SU-DHL-6 (cell line): ENCODE measurements around the gene BABAM1.

Experiments used
- H2AFZ ChIP-seq: fragments of 200-600 bp; sonication (generic); 2 replicates; pipeline ENCODE4 v1.6.1; 2014; ENCODE audit warnings: low read depth, mild to moderate bottlenecking, moderate library complexity, mixed read lengths, antibody characterized with exemption, low read length; ENCODE audit not compliant: severe bottlenecking
- H3F3A ChIP-seq: fragments of 200-600 bp; shearing (Covaris generic); 2 replicates; pipeline ENCODE4 v1.6.0; 2016; ENCODE audit warnings: antibody characterized with exemption, mild to moderate bottlenecking; ENCODE audit not compliant: insufficient read depth
- H3K27ac ChIP-seq: fragments of 200-600 bp; sonication (generic); 2 replicates; pipeline ENCODE4 v1.5.1; 2016; ENCODE audit warnings: low read depth, mild to moderate bottlenecking, low read length, moderate library complexity, mixed read lengths
- H3K27me3 ChIP-seq: fragments of 200-600 bp; sonication (generic), shearing (Covaris generic); 2 replicates; pipeline ENCODE4 v1.6.0; 2014; ENCODE audit warnings: mild to moderate bottlenecking, low read length
- H3K36me3 ChIP-seq: fragments of 200-600 bp; sonication (generic); 2 replicates; pipeline ENCODE4 v1.6.1; 2014; ENCODE audit warnings: mild to moderate bottlenecking, low read length, mixed read lengths
- H3K4me2 ChIP-seq: fragments of 300-600, 200-600 bp; shearing (Covaris generic), sonication (generic); 2 replicates; pipeline ENCODE4 v1.6.0; 2014; ENCODE audit warnings: low read length, low read depth, mild to moderate bottlenecking; ENCODE audit not compliant: poor library complexity, severe bottlenecking
- H3K4me3 ChIP-seq: fragments of 200-600 bp; sonication (generic); 2 replicates; pipeline ENCODE4 v1.5.1; 2014; ENCODE audit warnings: antibody characterized with exemption, low read length, mild to moderate bottlenecking, mixed read lengths; ENCODE audit not compliant: insufficient read depth, poor library complexity, severe bottlenecking
- H3K79me2 ChIP-seq: fragments of 200-600 bp; sonication (generic); 2 replicates; pipeline ENCODE4 v1.6.1; 2014; ENCODE audit warnings: mild to moderate bottlenecking, low read length, moderate library complexity; ENCODE audit not compliant: insufficient read depth
- H3K9ac ChIP-seq: fragments of 200-600 bp; sonication (generic); 2 replicates; pipeline ENCODE4 v1.7.0; 2014; ENCODE audit warnings: mild to moderate bottlenecking, low read length
- H3K9me2 ChIP-seq: fragments of 200-600 bp; sonication (generic); replicated peaks from 2 replicates; pipeline ENCODE4 v1.6.1; 2014; ENCODE audit warnings: low read length; ENCODE audit not compliant: insufficient read depth
- H3K9me3 ChIP-seq: fragments of 200-600 bp; sonication (generic); 2 replicates; pipeline ENCODE4 v1.6.1; 2014; ENCODE audit warnings: low read length, mixed read lengths; ENCODE audit not compliant: insufficient read depth
- H4K20me1 ChIP-seq: fragments of 200-600 bp; sonication (generic); 2 replicates; pipeline ENCODE4 v1.6.1; 2014; ENCODE audit warnings: low read depth, mild to moderate bottlenecking, antibody characterized with exemption, low read length, moderate library complexity, mixed read lengths
- CTCF ChIP-seq: fragments of 200-600 bp; sonication (generic); IDR thresholded peaks from one replicate; pipeline ENCODE4 v1.5.1; 2017; ENCODE audit warnings: antibody characterized with exemption, mild to moderate bottlenecking, low read length, moderate library complexity; ENCODE audit not compliant: insufficient read depth, poor library complexity, severe bottlenecking
- EZH2phosphoT487 ChIP-seq: fragments of 200-600 bp; sonication (generic), shearing (Covaris generic); conservative IDR thresholded peaks from 2 replicates; pipeline ENCODE4 v1.6.1; 2018; ENCODE audit warnings: mild to moderate bottlenecking, antibody characterized with exemption, low read length, moderate library complexity, mixed read lengths

Gene BABAM1

DNA sequence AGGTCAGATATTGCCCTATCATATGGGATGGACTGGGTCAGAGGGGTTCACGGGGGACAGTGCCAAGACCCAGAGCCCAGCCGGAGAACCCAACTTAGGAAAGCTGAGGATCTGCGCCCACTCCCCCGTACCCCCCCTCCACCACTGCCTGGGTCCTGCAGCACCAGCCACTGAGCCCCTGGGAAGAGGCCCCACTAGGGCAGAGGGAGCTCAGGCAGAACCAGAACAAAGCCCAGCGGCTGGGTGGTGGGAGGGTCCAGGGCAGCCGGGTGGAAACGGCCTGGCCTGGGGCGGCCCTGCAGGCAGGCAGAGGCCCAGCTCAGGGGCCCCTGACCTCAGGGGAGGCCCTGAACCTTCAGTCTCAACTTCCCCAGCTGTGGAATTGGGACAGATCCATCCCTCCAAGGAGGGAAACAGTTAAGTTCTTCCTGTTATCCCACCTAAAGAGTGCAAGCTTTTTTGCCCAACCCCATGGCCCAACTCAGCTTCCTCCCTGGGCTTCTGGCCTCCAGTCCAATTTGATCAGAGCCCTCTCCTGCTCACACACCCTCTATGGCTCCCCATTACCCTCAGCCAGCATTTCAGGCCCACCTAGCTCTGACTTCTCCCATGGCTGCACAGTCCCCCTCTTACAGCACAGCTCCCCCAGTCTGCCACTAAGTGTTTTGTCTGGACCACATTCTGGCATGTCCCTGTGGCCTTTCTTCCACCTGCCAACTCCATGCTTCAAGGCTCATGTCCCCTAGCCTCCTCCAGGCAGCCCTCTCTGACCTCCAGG, 24.6 kb upstream of the BABAM1 start:
- Histone ChIP-seq H3K36me3 (no peaks in the 10 kb centered on the region), H3K4me2 (peak overlapping the region; percentile 5), H3F3A (peaks cover 7% of the 10 kb centered on the region), H4K20me1 (no peaks in the 10 kb centered on the region), H3K9ac (no peak overlapping the region), H3K79me2 (peaks cover 3% of the 10 kb centered on the region; the same call in 1 of the 2 replicates), H3K9me3 (no peaks in the 10 kb centered on the region), H3K27ac (0 out of 2 replicates have a peak overlapping the region, but pooled peaks have one; percentile 29), H2AFZ (no peak overlapping the region), H3K4me3 (no peak overlapping the region), H3K27me3 (no peaks in the 10 kb centered on the region), H3K9me2 (no peaks in the 10 kb centered on the region)
- TF ChIP-seq EZH2phosphoT487, result no peak
- TF ChIP-seq CTCF, result no peak

DNA sequence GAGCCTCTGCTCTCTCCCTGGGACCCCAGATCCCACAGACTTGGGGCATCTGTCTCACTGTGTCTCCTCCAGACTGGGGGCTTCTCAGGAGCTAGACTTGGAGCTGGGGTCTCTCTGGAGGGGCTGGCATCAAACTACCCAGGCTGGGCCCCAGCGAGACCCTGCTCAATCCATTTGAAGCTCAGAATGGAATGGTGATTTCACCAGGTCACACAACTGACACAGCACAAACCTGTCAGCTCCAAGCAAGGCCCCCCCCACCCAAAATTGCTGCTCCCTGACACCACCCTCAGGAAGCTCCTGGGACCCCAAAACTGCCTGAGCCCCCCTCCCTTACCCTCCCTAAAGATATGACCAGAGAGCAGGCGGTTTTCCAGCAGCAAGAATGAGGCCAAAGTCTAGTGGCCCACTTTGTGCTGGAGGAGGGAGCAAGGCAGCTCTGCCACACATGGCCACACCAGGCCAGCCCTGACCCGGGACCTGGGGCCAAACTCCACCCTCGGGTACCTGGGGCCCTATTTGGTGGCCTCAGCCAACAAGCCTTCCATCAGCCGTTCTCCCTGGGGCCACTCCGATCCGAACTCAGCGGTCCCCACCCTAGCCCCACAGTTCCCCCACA, 23.9 kb upstream of the BABAM1 start:
- H4K20me1 ChIP-seq, result no peaks in the 10 kb centered on the region
- H2AFZ ChIP-seq, result no peak overlapping the region
- no peaks in the 10 kb centered on the region for H3K9me2 ChIP-seq
- H3K4me3 ChIP-seq, result no peak overlapping the region
- H3K27me3 ChIP-seq, result no peaks in the 10 kb centered on the region
- peak overlapping the region; percentile 41 for H3K4me2 ChIP-seq
- H3K79me2 ChIP-seq, result peaks cover 3% of the 10 kb centered on the region; the same call in 1 of the 2 replicates
- no peaks in the 10 kb centered on the region for H3K9me3 ChIP-seq
- H3K27ac ChIP-seq, result no peak overlapping the region
- H3K36me3 ChIP-seq, result no peaks in the 10 kb centered on the region
- H3F3A ChIP-seq, result peaks cover 5% of the 10 kb centered on the region
- TF ChIP-seq EZH2phosphoT487 (no peak), CTCF (no peak)
- no peak overlapping the region for H3K9ac ChIP-seq

GRCh38 chr19:17243830-17244617, 23.2 kb upstream of the BABAM1 start:
- Histone ChIP-seq H4K20me1 (no peaks in the 10 kb centered on the region), H3K27me3 (no peaks in the 10 kb centered on the region), H3K9me2 (no peaks in the 10 kb centered on the region), H3F3A (peaks cover 9% of the 10 kb centered on the region), H3K9me3 (no peaks in the 10 kb centered on the region), H3K4me2 (peak overlapping the region; percentile 41), H3K36me3 (no peaks in the 10 kb centered on the region), H3K79me2 (peaks cover 3% of the 10 kb centered on the region; the same call in 1 of the 2 replicates), H3K9ac (peak overlapping the region; percentile 59), H3K4me3 (peak overlapping the region; percentile 57), H3K27ac (no peak overlapping the region), H2AFZ (no peak overlapping the region)
- TF ChIP-seq EZH2phosphoT487, result no peak
- no peak for TF ChIP-seq CTCF
